Common myeloid progenitor, CD34-positive (primary cell): ENCODE results near the gene FAM25A.

Experiments used
- CTCF ChIA-PET: fragments of 350-600 bp; sonication (Branson Sonifier 250); formaldehyde crosslinking; loops from one replicate; lab custom pipeline; 2021; ENCODE audit warnings: antibody characterized with exemption; lab: Charles Lee
- POLR2A ChIA-PET: fragments of 350-600 bp; sonication (Branson Sonifier 250); formaldehyde crosslinking; loops from one replicate; lab custom pipeline; 2021; ENCODE audit warnings: antibody characterized with exemption; lab: Charles Lee
- DNase-seq, 3 donors: peaks; one replicate each; pipeline versions ENCODE4 v3.0.0 to v3.0.0-alpha.2; 2013
- H3K27ac ChIP-seq, 2 experiments: 1 replicate in 1 of 2; 2 replicates in 1 of 2; pipeline ENCODE4 v1.7.0; 2013; ENCODE audit warnings: inconsistent platforms in 2 of 2, low read length in 2 of 2, mild to moderate bottlenecking in 2 of 2, low read depth in 1 of 2, moderate library complexity in 1 of 2; ENCODE audit not compliant: severe bottlenecking in 2 of 2, insufficient read depth in 1 of 2, poor library complexity in 1 of 2
- H3K27me3 ChIP-seq, 5 experiments: replicated peaks in 2 of 5; 1 replicate in 3 of 5; 2 replicates in 2 of 5; pipeline versions ENCODE4 v1.6.1 to v1.7.0; 2013; ENCODE audit warnings: low read length in 4 of 5, mild to moderate bottlenecking in 2 of 5, moderate library complexity in 2 of 5, inconsistent platforms in 1 of 5; ENCODE audit not compliant: insufficient read depth in 5 of 5, control insufficient read depth in 4 of 5
- H3K36me3 ChIP-seq, 4 experiments: 1 replicate in 2 of 4; 2 replicates in 2 of 4; pipeline versions ENCODE4 v1.6.1 to v1.7.0; 2013; ENCODE audit warnings: low read length in 3 of 4, control low read depth in 1 of 4, mild to moderate bottlenecking in 1 of 4; ENCODE audit not compliant: control insufficient read depth in 4 of 4, insufficient read depth in 4 of 4
- H3K4me1 ChIP-seq, 4 experiments: 1 replicate in 3 of 4; 2 replicates in 1 of 4; pipeline versions ENCODE4 v1.6.1 to v1.7.1; 2013; ENCODE audit warnings: low read length in 3 of 4, mild to moderate bottlenecking in 3 of 4, control low read depth in 1 of 4, inconsistent platforms in 1 of 4, moderate library complexity in 1 of 4; ENCODE audit not compliant: control insufficient read depth in 4 of 4, insufficient read depth in 4 of 4; ENCODE audit errors: control extremely low read depth in 1 of 4
- H3K4me3 ChIP-seq, 7 experiments: 1 replicate in 4 of 7; 2 replicates in 3 of 7; pipeline versions ENCODE4 v1.5.1 to v1.7.0; 2013; ENCODE audit warnings: mild to moderate bottlenecking in 7 of 7, low read length in 6 of 7, moderate library complexity in 6 of 7, inconsistent platforms in 2 of 7, low read depth in 2 of 7, control low read depth in 1 of 7; ENCODE audit not compliant: insufficient read depth in 4 of 7, control insufficient read depth in 1 of 7; ENCODE audit errors: extremely low read depth in 1 of 7
- H3K9me3 ChIP-seq, 5 experiments: 1 replicate in 4 of 5; 2 replicates in 1 of 5; pipeline versions ENCODE4 v1.6.1 to v1.7.1; 2013; ENCODE audit warnings: low read length in 4 of 5, mild to moderate bottlenecking in 2 of 5, inconsistent platforms in 1 of 5, low read depth in 1 of 5, moderate library complexity in 1 of 5; ENCODE audit not compliant: control insufficient read depth in 4 of 5, insufficient read depth in 2 of 5; ENCODE audit errors: control extremely low read depth in 1 of 5
- WGBS: methylation state at CpG from one replicate; pipeline ENCODE4 v1.1.5; 2013; ENCODE audit not compliant: insufficient coverage; 5-methylcytosine and 5-hydroxymethylcytosine counted together

The FAM25A gene

GRCh38 chr10:87072449-87072848 lies 52.4 kb downstream of the FAM25A start:
- POLR2A ChIA-PET: no interaction called here
- CTCF ChIA-PET: interaction anchor here (0.7 kb wide), 1 partner anchor 11 kb away, joined by 3 read pairs; no protein-coding TSS in a partner anchor
- Histone ChIP-seq H3K36me3 (peaks cover 17 to 42% (median 26%) of the 10 kb centered on the region in 4 experiments), H3K4me1 (no peaks in the 10 kb centered on the region), H3K27ac (no peak overlapping the region), H3K27me3 (no peaks in the 10 kb centered on the region), H3K9me3 (no peaks in the 10 kb centered on the region), H3K4me3 (no peak overlapping the region)
- WGBS: 100% methylated on average over 1 of the region's 2 CpGs
- no peak for DNase-seq
